Measurements from ENCODE around the gene MBOAT2.
"Not testable (repeated sequence)": the region's sequence is repeated elsewhere in the genome, so short reads cannot be mapped to it uniquely, and the experiment has no call there.

Gene MBOAT2

DNA sequence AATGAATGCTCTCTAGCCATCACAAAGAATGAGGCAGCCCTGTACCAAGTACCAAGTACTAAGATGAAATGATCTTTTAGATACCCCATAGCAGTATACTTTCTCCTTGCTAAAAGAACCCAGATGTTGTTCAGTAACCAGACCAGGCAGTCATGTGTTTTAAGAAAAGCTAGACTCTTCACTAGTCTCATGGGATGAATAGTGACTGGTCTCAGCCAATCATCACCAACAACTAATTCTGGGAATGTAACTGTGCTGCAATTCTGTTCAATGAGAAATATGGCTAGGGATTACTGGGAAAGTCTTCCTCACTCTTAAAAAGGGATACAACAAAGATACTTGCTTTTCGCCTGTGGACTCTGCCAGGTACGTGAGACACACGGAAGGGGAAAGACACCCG, 29.5 kb downstream of the MBOAT2 start:
- Histone ChIP-seq H3K79me2 (ENCODE audit: control insufficient read depth, low read length) (peaks cover 41% of the 10 kb centered on the region), H3K4me1 (ENCODE audit: control insufficient read depth, low read length) (peaks cover 32% of the 10 kb centered on the region), H3K4me3 (ENCODE audit: low read length) (no peak overlapping the region), H4K20me1 (ENCODE audit: control insufficient read depth, insufficient read depth, low read depth, low read length) (no peaks in the 10 kb centered on the region), H3K27me3 (ENCODE audit: control insufficient read depth, low read length) (no peaks in the 10 kb centered on the region), H3K36me3 (ENCODE audit: control insufficient read depth, low read length) (no peaks in the 10 kb centered on the region), H3K27ac (ENCODE audit: low read depth, low read length) (no peak overlapping the region), H3F3A (ENCODE audit: control insufficient read depth, insufficient read depth) (no peaks in the 10 kb centered on the region), H3K9me3 (ENCODE audit: control insufficient read depth, insufficient read depth, low read length) (no peaks in the 10 kb centered on the region), H3K9me2 (replicated peaks; ENCODE audit: control insufficient read depth, low read length) (no peaks in the 10 kb centered on the region), H3K4me2 (ENCODE audit: low read length) (no peak overlapping the region)
- no peak for TF ChIP-seq EZH2phosphoT487 (IDR thresholded peaks at IDR 0.05; ENCODE audit: borderline replicate concordance, low read length)
- TF ChIP-seq, protein P1, sequence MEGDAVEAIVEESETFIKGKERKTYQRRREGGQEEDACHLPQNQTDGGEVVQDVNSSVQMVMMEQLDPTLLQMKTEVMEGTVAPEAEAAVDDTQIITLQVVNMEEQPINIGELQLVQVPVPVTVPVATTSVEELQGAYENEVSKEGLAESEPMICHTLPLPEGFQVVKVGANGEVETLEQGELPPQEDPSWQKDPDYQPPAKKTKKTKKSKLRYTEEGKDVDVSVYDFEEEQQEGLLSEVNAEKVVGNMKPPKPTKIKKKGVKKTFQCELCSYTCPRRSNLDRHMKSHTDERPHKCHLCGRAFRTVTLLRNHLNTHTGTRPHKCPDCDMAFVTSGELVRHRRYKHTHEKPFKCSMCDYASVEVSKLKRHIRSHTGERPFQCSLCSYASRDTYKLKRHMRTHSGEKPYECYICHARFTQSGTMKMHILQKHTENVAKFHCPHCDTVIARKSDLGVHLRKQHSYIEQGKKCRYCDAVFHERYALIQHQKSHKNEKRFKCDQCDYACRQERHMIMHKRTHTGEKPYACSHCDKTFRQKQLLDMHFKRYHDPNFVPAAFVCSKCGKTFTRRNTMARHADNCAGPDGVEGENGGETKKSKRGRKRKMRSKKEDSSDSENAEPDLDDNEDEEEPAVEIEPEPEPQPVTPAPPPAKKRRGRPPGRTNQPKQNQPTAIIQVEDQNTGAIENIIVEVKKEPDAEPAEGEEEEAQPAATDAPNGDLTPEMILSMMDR (IDR thresholded peaks at IDR 0.05; ENCODE audit: low read depth, low read length, poor library complexity, severe bottlenecking), result no peak

DNA sequence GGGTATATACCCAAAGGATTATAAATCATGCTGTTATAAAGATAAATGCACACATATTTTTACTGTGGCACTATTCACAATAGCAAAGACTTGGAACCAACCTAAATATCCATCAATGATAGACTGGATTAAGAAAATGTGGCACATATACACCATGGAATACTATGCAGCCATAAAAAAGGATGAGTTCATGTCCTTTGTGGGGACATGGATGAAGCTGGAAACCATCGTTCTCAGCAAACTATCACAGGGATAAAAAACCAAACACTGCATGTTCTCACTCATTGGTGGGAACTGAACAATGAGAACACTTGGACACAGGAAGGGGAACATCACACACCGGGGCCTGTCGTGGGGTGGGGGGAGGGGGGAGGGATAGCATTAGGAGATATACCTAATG, 30.5 kb downstream of the MBOAT2 start:
- H3F3A ChIP-seq (ENCODE audit: control insufficient read depth, insufficient read depth); H4K20me1 ChIP-seq (ENCODE audit: control insufficient read depth, insufficient read depth, low read depth, low read length); H3K4me3 ChIP-seq (ENCODE audit: low read length); H3K36me3 ChIP-seq (ENCODE audit: control insufficient read depth, low read length); H3K4me2 ChIP-seq (ENCODE audit: low read length); H3K9me3 ChIP-seq (ENCODE audit: control insufficient read depth, insufficient read depth, low read length); H3K27ac ChIP-seq (ENCODE audit: low read depth, low read length); H3K9me2 ChIP-seq (replicated peaks; ENCODE audit: control insufficient read depth, low read length); H3K27me3 ChIP-seq (ENCODE audit: control insufficient read depth, low read length): not testable (repeated sequence)
- Histone ChIP-seq H3K79me2 (ENCODE audit: control insufficient read depth, low read length) (peaks cover 35% of the 10 kb centered on the region), H3K4me1 (ENCODE audit: control insufficient read depth, low read length) (peaks cover 32% of the 10 kb centered on the region)

DNA sequence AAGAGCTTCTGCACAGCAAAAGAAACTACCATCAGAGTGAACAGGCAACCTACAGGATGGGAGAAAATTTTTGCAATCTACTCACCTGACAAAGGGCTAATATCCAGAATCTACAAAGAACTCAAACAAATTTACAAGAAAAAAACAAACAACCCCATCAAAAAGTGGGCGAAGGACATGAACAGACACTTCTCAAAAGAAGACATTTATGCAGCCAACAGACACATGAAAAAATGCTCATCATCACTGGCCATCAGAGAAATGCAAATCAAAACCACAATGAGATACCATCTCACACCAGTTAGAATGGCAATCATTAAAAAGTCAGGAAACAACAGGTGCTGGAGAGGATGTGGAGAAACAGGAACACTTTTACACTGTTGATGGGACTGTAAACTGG, 30.9 kb downstream of the MBOAT2 start:
- H4K20me1 ChIP-seq (ENCODE audit: control insufficient read depth, insufficient read depth, low read depth, low read length); H3K4me3 ChIP-seq (ENCODE audit: low read length); H3K9me3 ChIP-seq (ENCODE audit: control insufficient read depth, insufficient read depth, low read length); H3K27ac ChIP-seq (ENCODE audit: low read depth, low read length); H3K36me3 ChIP-seq (ENCODE audit: control insufficient read depth, low read length); H3K9me2 ChIP-seq (replicated peaks; ENCODE audit: control insufficient read depth, low read length); H3F3A ChIP-seq (ENCODE audit: control insufficient read depth, insufficient read depth); H3K27me3 ChIP-seq (ENCODE audit: control insufficient read depth, low read length); H3K4me2 ChIP-seq (ENCODE audit: low read length): not testable (repeated sequence)
- Histone ChIP-seq H3K4me1 (ENCODE audit: control insufficient read depth, low read length) (peaks cover 27% of the 10 kb centered on the region), H3K79me2 (ENCODE audit: control insufficient read depth, low read length) (peaks cover 34% of the 10 kb centered on the region)

DNA sequence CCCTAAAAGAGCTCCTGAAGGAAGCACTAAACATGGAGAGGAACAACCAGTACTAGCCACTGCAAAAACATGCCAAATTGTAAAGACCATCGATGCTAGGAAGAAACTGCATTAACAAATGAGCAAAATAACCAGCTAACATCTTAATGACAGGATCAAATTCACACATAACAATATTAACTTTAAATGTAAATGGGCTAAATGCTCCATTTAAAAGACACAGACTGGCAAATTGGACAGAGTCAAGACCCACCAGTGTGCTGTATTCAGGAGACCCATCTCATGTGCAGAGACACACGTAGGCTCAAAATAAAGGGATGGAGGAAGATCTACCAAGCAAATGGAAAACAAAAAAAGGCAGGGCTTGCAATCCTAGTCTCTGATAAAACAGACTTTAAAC, 34.1 kb downstream of the MBOAT2 start:
- H3K9me2 ChIP-seq (replicated peaks; ENCODE audit: control insufficient read depth, low read length); H4K20me1 ChIP-seq (ENCODE audit: control insufficient read depth, insufficient read depth, low read depth, low read length); H3K9me3 ChIP-seq (ENCODE audit: control insufficient read depth, insufficient read depth, low read length); H3K4me2 ChIP-seq (ENCODE audit: low read length); H3K27ac ChIP-seq (ENCODE audit: low read depth, low read length); H3K36me3 ChIP-seq (ENCODE audit: control insufficient read depth, low read length); H3K4me3 ChIP-seq (ENCODE audit: low read length); H3K27me3 ChIP-seq (ENCODE audit: control insufficient read depth, low read length); H3K4me1 ChIP-seq (ENCODE audit: control insufficient read depth, low read length); H3F3A ChIP-seq (ENCODE audit: control insufficient read depth, insufficient read depth): not testable (repeated sequence)
- peaks cover 17% of the 10 kb centered on the region for H3K79me2 ChIP-seq (ENCODE audit: control insufficient read depth, low read length)

DNA sequence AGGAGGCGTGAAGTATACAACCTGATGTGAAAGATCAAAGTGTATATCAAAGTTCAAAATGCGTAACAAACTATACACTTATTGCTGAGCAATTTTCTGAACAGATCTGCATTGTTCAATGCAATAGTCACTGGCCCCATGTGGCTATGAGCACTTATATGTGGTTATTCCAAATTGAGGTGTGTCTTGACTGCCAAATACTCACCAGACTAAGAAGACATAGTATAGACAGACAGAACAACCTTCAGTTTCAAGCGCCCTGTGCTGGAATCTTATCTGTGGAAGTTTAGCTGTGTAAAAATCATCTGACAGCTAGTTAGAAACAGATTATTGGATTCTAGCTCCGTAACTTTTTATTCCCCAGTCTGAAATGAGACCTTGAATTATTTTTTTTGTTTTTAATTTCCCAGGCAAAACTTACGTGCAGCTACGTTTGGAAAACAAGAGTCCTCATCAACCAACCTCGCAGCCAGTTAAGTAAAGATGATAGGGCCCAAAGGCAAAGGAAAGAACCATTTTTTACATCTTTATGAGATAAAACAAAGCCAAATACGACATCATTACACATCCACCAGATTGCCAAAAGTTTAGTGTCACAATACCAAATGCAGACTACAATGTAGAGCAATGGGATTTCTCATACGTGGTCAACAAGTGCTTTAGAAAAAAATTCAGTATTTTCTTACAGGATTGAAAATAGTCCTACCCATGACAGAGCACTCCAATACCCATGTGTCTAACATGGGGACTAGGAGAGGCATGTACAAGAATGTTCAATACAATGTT, 37.2 kb downstream of the MBOAT2 start:
- H3K4me3 ChIP-seq (ENCODE audit: low read length), result no peak overlapping the region
- peaks cover 22% of the 10 kb centered on the region for H3K79me2 ChIP-seq (ENCODE audit: control insufficient read depth, low read length)
- H3K36me3 ChIP-seq (ENCODE audit: control insufficient read depth, low read length), result no peaks in the 10 kb centered on the region
- no peak overlapping the region for H3K27ac ChIP-seq (ENCODE audit: low read depth, low read length)
- no peaks in the 10 kb centered on the region for H3K9me2 ChIP-seq (replicated peaks; ENCODE audit: control insufficient read depth, low read length)
- no peaks in the 10 kb centered on the region for H3K9me3 ChIP-seq (ENCODE audit: control insufficient read depth, insufficient read depth, low read length)
- no peaks in the 10 kb centered on the region for H4K20me1 ChIP-seq (ENCODE audit: control insufficient read depth, insufficient read depth, low read depth, low read length)
- H3K27me3 ChIP-seq (ENCODE audit: control insufficient read depth, low read length), result no peaks in the 10 kb centered on the region
- H3K4me1 ChIP-seq (ENCODE audit: control insufficient read depth, low read length), result no peaks in the 10 kb centered on the region
- no peak overlapping the region for H3K4me2 ChIP-seq (ENCODE audit: low read length)
- TF ChIP-seq EZH2phosphoT487 (IDR thresholded peaks at IDR 0.05; ENCODE audit: borderline replicate concordance, low read length), result no peak
- TF ChIP-seq, protein P1 (IDR thresholded peaks at IDR 0.05; ENCODE audit: low read depth, low read length, poor library complexity, severe bottlenecking), result no peak
- H3F3A ChIP-seq (ENCODE audit: control insufficient read depth, insufficient read depth), result no peaks in the 10 kb centered on the region
